SK-N-SH (cell line): ENCODE results near the gene ZNF217. TPM values are rescaled to one million over a fixed set of nuclear protein-coding genes. Genes with fewer than 3 reads are reported as not detected.
"Not testable (repeated sequence)": the region's sequence is repeated elsewhere in the genome, so short reads cannot be mapped to it uniquely, and the experiment has no call there.

ENCODE experiments used
- CTCF ChIA-PET: fragments of 300-600, 350-600 bp; formaldehyde crosslinking; extraction: SDS; loops from one replicate; lab custom pipeline; 2021; lab: Yijun Ruan, JAX
- POLR2A ChIA-PET: fragments of 350-600 bp; sonication (Branson Sonifier 250); formaldehyde crosslinking; extraction: SDS; loops from one replicate; lab custom pipeline; 2020; ENCODE audit warnings: antibody characterized with exemption, inconsistent platforms; lab: Yijun Ruan, JAX
- DNase-seq: peaks from one replicate; pipeline ENCODE4 v3.0.0; 2012
- H2AFZ ChIP-seq: fragments of 200-600 bp; sonication (generic); 2 replicates; pipeline ENCODE4 v1.8.1; 2016; ENCODE audit warnings: antibody characterized with exemption, mild to moderate bottlenecking, low read depth
- H3F3A ChIP-seq: fragments of 200-600 bp; sonication (generic); replicated peaks from 2 replicates; pipeline ENCODE3; 2016; ENCODE audit warnings: antibody characterized with exemption, mild to moderate bottlenecking; ENCODE audit not compliant: insufficient read depth
- H3K27ac ChIP-seq, 2 experiments: fragments of 200-500 bp in 1 of 2; fragments of 200-600 bp in 1 of 2; sonication (Bioruptor generic) in 1 of 2; sonication (generic), shearing (Covaris generic) in 1 of 2; 2 replicates each; pipeline versions ENCODE4 v1.5.1 to v1.6.1; 2014 to 2016; ENCODE audit warnings: low read depth in 2 of 2, inconsistent platforms in 1 of 2, low read length in 1 of 2, mild to moderate bottlenecking in 1 of 2, mixed read lengths in 1 of 2
- H3K27me3 ChIP-seq: fragments of 200-600 bp; sonication (generic), shearing (Covaris generic); 2 replicates; pipeline ENCODE4 v1.6.1; 2016; ENCODE audit warnings: mixed run types; ENCODE audit not compliant: insufficient read depth
- H3K36me3 ChIP-seq, 2 experiments: fragments of 200-500 bp in 1 of 2; fragments of 200-600 bp in 1 of 2; sonication (Bioruptor generic) in 1 of 2; sonication (generic) in 1 of 2; replicated peaks in 1 of 2; 2 replicates each; pipeline versions ENCODE3 to v1.5.1; 2014 to 2016; ENCODE audit warnings: low read length in 1 of 2, mild to moderate bottlenecking in 1 of 2; ENCODE audit not compliant: insufficient read depth in 2 of 2, control insufficient read depth in 1 of 2
- H3K4me1 ChIP-seq, 2 experiments: fragments of 200-500 bp in 1 of 2; fragments of 200-600 bp in 1 of 2; sonication (Bioruptor generic) in 1 of 2; sonication (generic), shearing (Covaris generic) in 1 of 2; 2 replicates each; pipeline versions ENCODE4 v1.5.1 to v1.6.1; 2014 to 2016; ENCODE audit warnings: low read depth in 1 of 2, low read length in 1 of 2, mixed run types in 1 of 2; ENCODE audit not compliant: insufficient read depth in 2 of 2, control insufficient read depth in 1 of 2
- H3K4me2 ChIP-seq: fragments of 200-600 bp; sonication (generic), shearing (Covaris generic); 2 replicates; pipeline ENCODE4 v1.6.1; 2017; ENCODE audit warnings: mixed run types
- H3K4me3 ChIP-seq, 2 experiments: fragments of 200-500 bp in 1 of 2; fragments of 200-600 bp in 1 of 2; sonication (Bioruptor generic) in 1 of 2; sonication (generic), shearing (Covaris generic) in 1 of 2; 2 replicates each; pipeline versions ENCODE4 v1.5.1 to v1.8.1; 2014 to 2016; ENCODE audit warnings: low read depth in 2 of 2, inconsistent platforms in 1 of 2, low read length in 1 of 2, mild to moderate bottlenecking in 1 of 2, mixed read lengths in 1 of 2, moderate library complexity in 1 of 2
- H3K79me2 ChIP-seq: fragments of 200-600 bp; sonication (generic); 2 replicates; pipeline ENCODE4 v1.8.1; 2017; ENCODE audit warnings: mild to moderate bottlenecking; ENCODE audit not compliant: insufficient read depth
- H3K9ac ChIP-seq: fragments of 200-600 bp; sonication (generic); 2 replicates; pipeline ENCODE4 v1.6.1; 2017; ENCODE audit warnings: mixed run types
- H3K9me2 ChIP-seq: fragments of 200-600 bp; sonication (generic); 2 replicates; pipeline ENCODE4 v1.6.1; 2017; ENCODE audit warnings: mixed run types
- H3K9me3 ChIP-seq: fragments of 200-600 bp; sonication (generic); 2 replicates; pipeline ENCODE4 v1.6.1; 2017; ENCODE audit warnings: mixed run types, mild to moderate bottlenecking, moderate library complexity
- H4K20me1 ChIP-seq: fragments of 200-600 bp; sonication (generic); 2 replicates; pipeline ENCODE4 v1.6.1; 2017; ENCODE audit warnings: mild to moderate bottlenecking, mixed run types; ENCODE audit not compliant: insufficient read depth
- CHD2 ChIP-seq: fragments of 150-350 bp; IDR thresholded peaks from 2 replicates; pipeline ENCODE4 v1.6.1; 2018; ENCODE audit warnings: low read length; ENCODE audit not compliant: partially characterized antibody
- ELF1 ChIP-seq: IDR thresholded peaks from 2 replicates; pipeline ENCODE4 v1.4.0; 2012
- EP300 ChIP-seq, 2 experiments: IDR thresholded peaks; 2 replicates each; pipeline versions ENCODE4 v1.4.0 to v1.6.1; 2012; ENCODE audit warnings: borderline replicate concordance in 1 of 2, low read depth in 1 of 2, low read length in 1 of 2
- FOSL2 ChIP-seq: IDR thresholded peaks from 2 replicates; pipeline ENCODE4 v1.4.0; 2012; ENCODE audit warnings: low read depth, mild to moderate bottlenecking, moderate library complexity, borderline replicate concordance
- FOXJ3 ChIP-seq: sonication (generic); formaldehyde crosslinking; IDR thresholded peaks from 2 replicates; pipeline ENCODE4 v1.5.1; 2020; ENCODE audit warnings: mild to moderate bottlenecking, missing genetic modification reagents
- FOXM1 ChIP-seq: IDR thresholded peaks from 2 replicates; pipeline ENCODE4 v1.4.0; 2012; ENCODE audit warnings: low read depth, mild to moderate bottlenecking
- GABPA ChIP-seq: IDR thresholded peaks from 2 replicates; pipeline ENCODE4 v1.4.0; 2012; ENCODE audit warnings: low read depth, mild to moderate bottlenecking
- JUND ChIP-seq: IDR thresholded peaks from 2 replicates; pipeline ENCODE4 v1.4.0; 2012
- MEF2A ChIP-seq: IDR thresholded peaks from 2 replicates; pipeline ENCODE4 v1.4.0; 2012; ENCODE audit warnings: low read depth, borderline replicate concordance
- MXI1 ChIP-seq: IDR thresholded peaks from 2 replicates; pipeline ENCODE4 v1.6.1; 2012; ENCODE audit warnings: mild to moderate bottlenecking, low read depth, low read length, improper control_type of control experiment
- NFIC ChIP-seq: IDR thresholded peaks from 2 replicates; pipeline ENCODE4 v1.4.0; 2012; ENCODE audit warnings: borderline replicate concordance
- RAD21 ChIP-seq: IDR thresholded peaks from 2 replicates; pipeline ENCODE4 v1.6.1; 2012; ENCODE audit warnings: mild to moderate bottlenecking, low read length
- RCOR1 ChIP-seq: fragments of 150-350 bp; IDR thresholded peaks from 2 replicates; pipeline ENCODE4 v1.6.1; 2017; ENCODE audit warnings: antibody characterized with exemption, low read length
- RXRA ChIP-seq: IDR thresholded peaks from 2 replicates; pipeline ENCODE4 v1.4.0; 2012; ENCODE audit warnings: low read depth, mild to moderate bottlenecking, borderline replicate concordance
- SMC3 ChIP-seq: IDR thresholded peaks from 2 replicates; pipeline ENCODE4 v1.6.1; 2012; ENCODE audit warnings: low read depth, low read length, improper control_type of control experiment
- TAF1 ChIP-seq: IDR thresholded peaks from 2 replicates; pipeline ENCODE4 v1.6.1; 2012; ENCODE audit warnings: low read depth, mild to moderate bottlenecking, low read length, moderate library complexity, borderline replicate concordance
- TCF12 ChIP-seq: IDR thresholded peaks from 2 replicates; pipeline ENCODE4 v1.4.0; 2012
- YY1 ChIP-seq: IDR thresholded peaks from 2 replicates; pipeline ENCODE4 v1.4.0; 2012; ENCODE audit warnings: low read depth, mild to moderate bottlenecking
- WGBS: methylation state at CpG from one replicate; pipeline ENCODE4 v1.1.6; 2017; ENCODE audit warnings: low lambda C conversion rate; 5-methylcytosine and 5-hydroxymethylcytosine counted together
- polyA plus RNA-seq, 3 experiments: library from polyadenylated mRNA; depleted of rRNA; stranded (reverse); fragments of >200 nt; gene quantifications; 2 replicates each; pipeline ENCODE4 v1.2.3, GENCODE V29; 2012
- TF ChIP-seq, protein P1 (sequence below): fragments of 200-600 bp; sonication (generic); IDR thresholded peaks from 2 replicates; pipeline ENCODE4 v1.6.1; 2017; ENCODE audit warnings: antibody characterized with exemption, mild to moderate bottlenecking, moderate library complexity
- TF ChIP-seq, protein P2 (sequence below): IDR thresholded peaks from 2 replicates; pipeline ENCODE4; 2012
- TF ChIP-seq, protein P3 (sequence below): fragments of 150-350 bp; IDR thresholded peaks from 2 replicates; pipeline ENCODE4 v1.6.1; 2016; ENCODE audit warnings: mild to moderate bottlenecking, low read depth, low read length
- TF ChIP-seq, protein P4 (sequence below): IDR thresholded peaks from 2 replicates; pipeline ENCODE4 v1.4.0; 2012; ENCODE audit warnings: low read depth

ZNF217 gene
- polyA plus RNA-seq, 1 of the 3 experiments (the other 2 are of a cell fraction): 6.9 TPM

DNA sequence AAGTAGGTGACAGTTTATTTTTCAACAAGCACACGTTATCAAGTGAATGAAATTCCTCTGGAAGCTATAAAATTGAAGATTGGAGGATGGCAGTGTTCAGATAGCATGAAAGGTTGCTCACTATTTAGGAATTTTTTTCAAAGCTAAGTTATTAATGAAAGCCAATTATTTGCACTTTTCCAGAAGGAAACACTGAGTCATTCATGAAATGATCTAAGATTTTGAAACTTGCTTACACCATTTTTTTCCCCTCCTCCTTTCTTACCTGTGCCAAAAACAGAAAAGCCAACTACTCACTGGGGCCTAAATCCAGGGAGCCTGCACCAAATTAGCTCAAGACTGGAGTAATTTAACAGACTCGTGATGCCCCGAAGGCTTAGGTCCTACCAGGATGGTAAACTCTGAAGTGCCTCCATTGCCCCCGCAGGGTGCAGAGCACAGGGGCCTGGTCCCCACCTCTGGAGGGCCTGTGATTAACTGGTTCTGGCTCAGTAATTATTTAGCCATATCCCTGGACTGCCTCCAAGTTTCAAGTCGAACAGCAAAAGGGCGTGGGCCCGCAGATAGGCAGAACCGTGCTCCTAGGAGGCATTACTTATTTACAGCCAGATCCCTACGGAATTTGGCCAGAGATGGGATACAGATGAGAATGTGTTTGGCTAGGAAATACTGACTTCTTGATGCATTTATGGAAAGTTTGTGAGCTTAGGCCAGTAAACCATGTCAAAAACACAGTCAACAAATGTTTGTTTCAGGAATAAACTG is 28.0 kb upstream of the ZNF217 start:
- Histone ChIP-seq H3K27me3 (no peaks in the 10 kb centered on the region), H3K9me3 (no peaks in the 10 kb centered on the region), H4K20me1 (no peaks in the 10 kb centered on the region), H3K4me2 (peak overlapping the region; percentile 72), H3K4me3 (no peak overlapping the region), H3K27ac (peak overlapping the region; percentile 90 to 98), H3K79me2 (no peaks in the 10 kb centered on the region), H3F3A (peaks cover 40% of the 10 kb centered on the region), H2AFZ (peak overlapping the region; percentile 82), H3K4me1 (peaks cover 19 to 32% of the 10 kb centered on the region in 2 experiments), H3K9me2 (no peaks in the 10 kb centered on the region), H3K36me3 (no peaks in the 10 kb centered on the region), H3K9ac (peak overlapping the region; percentile 85)
- peak; percentile 65 for DNase-seq
- POLR2A ChIA-PET: interaction anchor here (0.9 to 2.6 kb wide), 2 partner anchors 9 to 27 kb away, joined by 3 to 5 read pairs; partner anchors contain the start of gene ZNF217
- TF ChIP-seq SMC3 (no peak), JUND (peak; percentile 61), TAF1 (0 out of 2 replicates have a peak, but pooled peaks have one; percentile 1), MEF2A (peak; percentile 12; the same call in 1 of the 2 replicates), RAD21 (0 out of 2 replicates have a peak, but pooled peaks have one; percentile 2), NFIC (peak; percentile 83), RXRA (0 out of 2 replicates have a peak, but pooled peaks have one; percentile 13), YY1 (peak; percentile 48), TCF12 (no peak; the same call in none of the 2 replicates), RCOR1 (no peak; the same call in 1 of the 2 replicates), MXI1 (0 out of 2 replicates have a peak, but pooled peaks have one; percentile 19), FOXJ3 (peak; percentile 69; the same call in 1 of the 2 replicates), EP300 (IDR thresholded peaks at IDR 0.05; ENCODE audit: borderline replicate concordance in 1 of 2, low read depth in 1 of 2, low read length in 1 of 2) (peak; percentile 22 to 65; a peak in 2 of 4 replicates), ELF1 (no peak), GABPA (peak; percentile 9; the same call in 1 of the 2 replicates), FOXM1 (peak; percentile 68), FOSL2 (peak; percentile 74), CHD2 (no peak)
- TF ChIP-seq, protein P1, sequence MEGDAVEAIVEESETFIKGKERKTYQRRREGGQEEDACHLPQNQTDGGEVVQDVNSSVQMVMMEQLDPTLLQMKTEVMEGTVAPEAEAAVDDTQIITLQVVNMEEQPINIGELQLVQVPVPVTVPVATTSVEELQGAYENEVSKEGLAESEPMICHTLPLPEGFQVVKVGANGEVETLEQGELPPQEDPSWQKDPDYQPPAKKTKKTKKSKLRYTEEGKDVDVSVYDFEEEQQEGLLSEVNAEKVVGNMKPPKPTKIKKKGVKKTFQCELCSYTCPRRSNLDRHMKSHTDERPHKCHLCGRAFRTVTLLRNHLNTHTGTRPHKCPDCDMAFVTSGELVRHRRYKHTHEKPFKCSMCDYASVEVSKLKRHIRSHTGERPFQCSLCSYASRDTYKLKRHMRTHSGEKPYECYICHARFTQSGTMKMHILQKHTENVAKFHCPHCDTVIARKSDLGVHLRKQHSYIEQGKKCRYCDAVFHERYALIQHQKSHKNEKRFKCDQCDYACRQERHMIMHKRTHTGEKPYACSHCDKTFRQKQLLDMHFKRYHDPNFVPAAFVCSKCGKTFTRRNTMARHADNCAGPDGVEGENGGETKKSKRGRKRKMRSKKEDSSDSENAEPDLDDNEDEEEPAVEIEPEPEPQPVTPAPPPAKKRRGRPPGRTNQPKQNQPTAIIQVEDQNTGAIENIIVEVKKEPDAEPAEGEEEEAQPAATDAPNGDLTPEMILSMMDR: no peak
- TF ChIP-seq, protein P2, sequence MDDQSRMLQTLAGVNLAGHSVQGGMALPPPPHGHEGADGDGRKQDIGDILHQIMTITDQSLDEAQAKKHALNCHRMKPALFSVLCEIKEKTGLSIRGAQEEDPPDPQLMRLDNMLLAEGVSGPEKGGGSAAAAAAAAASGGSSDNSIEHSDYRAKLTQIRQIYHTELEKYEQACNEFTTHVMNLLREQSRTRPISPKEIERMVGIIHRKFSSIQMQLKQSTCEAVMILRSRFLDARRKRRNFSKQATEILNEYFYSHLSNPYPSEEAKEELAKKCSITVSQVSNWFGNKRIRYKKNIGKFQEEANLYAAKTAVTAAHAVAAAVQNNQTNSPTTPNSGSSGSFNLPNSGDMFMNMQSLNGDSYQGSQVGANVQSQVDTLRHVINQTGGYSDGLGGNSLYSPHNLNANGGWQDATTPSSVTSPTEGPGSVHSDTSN: peak; percentile 50
- TF ChIP-seq, protein P3, sequence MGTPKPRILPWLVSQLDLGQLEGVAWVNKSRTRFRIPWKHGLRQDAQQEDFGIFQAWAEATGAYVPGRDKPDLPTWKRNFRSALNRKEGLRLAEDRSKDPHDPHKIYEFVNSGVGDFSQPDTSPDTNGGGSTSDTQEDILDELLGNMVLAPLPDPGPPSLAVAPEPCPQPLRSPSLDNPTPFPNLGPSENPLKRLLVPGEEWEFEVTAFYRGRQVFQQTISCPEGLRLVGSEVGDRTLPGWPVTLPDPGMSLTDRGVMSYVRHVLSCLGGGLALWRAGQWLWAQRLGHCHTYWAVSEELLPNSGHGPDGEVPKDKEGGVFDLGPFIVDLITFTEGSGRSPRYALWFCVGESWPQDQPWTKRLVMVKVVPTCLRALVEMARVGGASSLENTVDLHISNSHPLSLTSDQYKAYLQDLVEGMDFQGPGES: no peak
- TF ChIP-seq, protein P4, sequence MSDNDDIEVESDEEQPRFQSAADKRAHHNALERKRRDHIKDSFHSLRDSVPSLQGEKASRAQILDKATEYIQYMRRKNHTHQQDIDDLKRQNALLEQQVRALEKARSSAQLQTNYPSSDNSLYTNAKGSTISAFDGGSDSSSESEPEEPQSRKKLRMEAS: peak; percentile 22; the same call in 1 of the 2 replicates
- 4% methylated on average over 8 of the region's 9 CpGs for WGBS
- CTCF ChIA-PET: interaction anchor here (1.1 to 2.2 kb wide), 4 partner anchors 9 to 1310 kb away, joined by 3 to 6 read pairs (median 6); partner anchors contain the start of gene ZNF217

DNA sequence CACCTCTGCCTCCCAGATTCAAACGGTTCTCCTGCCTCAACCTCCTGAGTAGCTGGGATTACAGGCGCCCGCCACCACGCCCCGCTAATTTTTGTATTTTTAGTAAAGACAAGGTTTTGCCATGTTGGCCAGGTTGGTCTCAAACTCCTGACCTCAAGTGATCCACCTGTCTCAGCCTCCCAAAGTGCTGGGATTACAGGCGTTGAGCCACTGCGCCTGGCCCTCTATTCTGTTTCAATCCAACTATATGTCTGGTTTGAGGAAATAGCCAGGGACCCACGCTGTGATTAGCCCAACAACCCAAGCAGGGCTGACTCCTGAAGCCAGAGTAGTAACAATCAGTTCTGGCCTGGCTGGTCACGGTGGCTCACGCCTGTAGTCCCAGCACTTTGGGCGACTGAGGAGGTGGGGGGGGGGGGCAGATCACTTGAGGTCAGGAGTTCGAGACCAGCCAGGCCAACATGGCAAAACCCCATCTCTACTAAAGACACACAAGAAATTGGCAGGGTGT is 24.9 kb upstream of the ZNF217 start:
- H3K4me3 ChIP-seq, POLR2A ChIA-PET, H3K9ac ChIP-seq, H3K9me2 ChIP-seq, H3K4me2 ChIP-seq, H3K79me2 ChIP-seq, H3K36me3 ChIP-seq, H3K9me3 ChIP-seq, H4K20me1 ChIP-seq, DNase-seq, H2AFZ ChIP-seq, H3K27me3 ChIP-seq, CTCF ChIA-PET, H3K27ac ChIP-seq: not testable (repeated sequence)
- WGBS: 98% methylated on average over 11 of the region's 12 CpGs
- Histone ChIP-seq H3F3A (peaks cover 43% of the 10 kb centered on the region), H3K4me1 (peaks cover 16 to 29% of the 10 kb centered on the region in 2 experiments)
